ENCODE data around the gene NCOA7.

DNA sequence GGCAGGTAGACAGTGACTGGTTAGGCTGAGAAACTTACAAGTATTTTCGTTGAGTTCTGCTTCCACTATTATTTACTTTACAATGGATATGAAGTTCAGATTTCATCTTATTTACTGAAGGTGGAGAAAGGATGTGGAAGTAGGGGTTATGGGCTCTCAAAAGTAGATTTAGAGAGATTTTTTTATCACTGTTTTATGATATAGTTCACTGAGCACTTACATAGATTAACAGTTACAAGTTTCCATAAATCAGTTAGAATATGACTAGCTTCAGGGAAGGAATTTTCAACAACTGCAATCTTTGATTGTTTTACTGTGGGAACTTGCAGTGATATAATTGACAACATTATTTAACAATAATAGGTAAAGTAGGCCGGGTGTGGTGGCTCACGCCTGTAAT is 188.3 kb downstream of the NCOA7 start:
- TF ChIP-seq CTCF (IDR thresholded peaks at IDR 0.05): no peak
- no peak for TF ChIP-seq EZH2 (IDR thresholded peaks at IDR 0.05)
